A549 (cell line): Measurements from ENCODE around the gene NSMCE1. TPM values are rescaled to one million over a fixed set of nuclear protein-coding genes. Genes with fewer than 3 reads are reported as not detected.
"Not testable (repeated sequence)": the region's sequence is repeated elsewhere in the genome, so short reads cannot be mapped to it uniquely, and the experiment has no call there.

ENCODE experiments used
- ATAC-seq, 2 experiments: fragments of 200-7000 bp in 1 of 2; fragments of >200 bp in 1 of 2; cut with Nextera tagmentation in 1 of 2; cut with Tn5 transposase in 1 of 2; 3 replicates each; pipeline versions ENCODE4 v1.8.0 to v1.9.1; 2018 to 2020; ENCODE audit warnings: mild to moderate bottlenecking in 1 of 2, moderate library complexity in 1 of 2
- CTCF ChIA-PET: fragments of 300-600 bp; sonication (Branson Sonifier 250); formaldehyde crosslinking; extraction: SDS; loops from one replicate; lab custom pipeline; 2021; ENCODE audit warnings: antibody characterized with exemption, inconsistent platforms; lab: Yijun Ruan, JAX
- POLR2A ChIA-PET: fragments of 350-600 bp; formaldehyde crosslinking; extraction: SDS; loops from one replicate; lab custom pipeline; 2021; ENCODE audit warnings: antibody characterized with exemption, inconsistent platforms; lab: Yijun Ruan, JAX
- DNase-seq, 2 experiments: peaks; one replicate each; pipeline versions ENCODE4 v3.0.0 to v3.0.0-alpha.2; 2011 to 2016; ENCODE audit warnings: low read depth in 1 of 2, low spot score in 1 of 2
- FAIRE-seq: peaks from 2 replicates; lab custom pipeline; 2011; peaks lifted over from hg19 to GRCh38; lab: Jason Lieb, UNC
- H3K27ac ChIP-seq, 2 experiments: fragments of >200 bp; sonication (Bioruptor Twin); formaldehyde crosslinking; 3 replicates each; pipeline ENCODE4 v1.5.1; 2016 to 2017
- H3K4me1 ChIP-seq: fragments of >200 bp; sonication (Bioruptor Twin); formaldehyde crosslinking; 3 replicates; pipeline ENCODE4 v1.6.1; 2016
- H3K4me2 ChIP-seq: fragments of >200 bp; sonication (Bioruptor Twin); formaldehyde crosslinking; 3 replicates; pipeline ENCODE4 v1.6.1; 2016
- H3K4me3 ChIP-seq: fragments of >200 bp; sonication (Bioruptor Twin); formaldehyde crosslinking; 3 replicates; pipeline ENCODE4 v1.5.1; 2016
- H3K9me3 ChIP-seq: fragments of >200 bp; sonication (Bioruptor Twin); formaldehyde crosslinking; 3 replicates; pipeline ENCODE4 v1.6.1; 2016
- BHLHE40 ChIP-seq: IDR thresholded peaks from 2 replicates; pipeline ENCODE4 v1.6.1; 2012; ENCODE audit warnings: low read depth, low read length, inconsistent platforms
- E2F6 ChIP-seq: IDR thresholded peaks from 2 replicates; pipeline ENCODE4 v1.6.1; 2012; ENCODE audit warnings: low read depth, borderline replicate concordance
- EHF ChIP-seq: fragments of 250-450 bp; sonication (Bioruptor Pico); IDR thresholded peaks from 2 replicates; pipeline ENCODE4 v1.5.0; 2020; ENCODE audit warnings: mild to moderate bottlenecking
- EP300 ChIP-seq, 2 experiments: fragments of >200 bp; sonication (Bioruptor Twin); formaldehyde crosslinking; IDR thresholded peaks; 2 replicates in 1 of 2; 3 replicates in 1 of 2; pipeline ENCODE4 v1.6.1; 2016 to 2017
- FOSB ChIP-seq: fragments of 250-450 bp; sonication (Bioruptor Pico); IDR thresholded peaks from 2 replicates; pipeline ENCODE4 v1.5.0; 2020; ENCODE audit warnings: mild to moderate bottlenecking, moderate library complexity
- HES2 ChIP-seq: fragments of >200 bp; sonication (Bioruptor Twin); formaldehyde crosslinking; IDR thresholded peaks from 2 replicates; pipeline ENCODE4 v1.6.1; 2016
- HOXA7 ChIP-seq: fragments of 250-450 bp; sonication (Bioruptor Pico); IDR thresholded peaks from 2 replicates; pipeline ENCODE4 v1.5.0; 2020; ENCODE audit warnings: mild to moderate bottlenecking, moderate library complexity
- HOXB13 ChIP-seq: fragments of 250-450 bp; sonication (Bioruptor Pico); IDR thresholded peaks from 2 replicates; pipeline ENCODE4 v1.5.0; 2020; ENCODE audit warnings: low read depth, mild to moderate bottlenecking, moderate library complexity
- HOXB5 ChIP-seq: fragments of 250-450 bp; sonication (Bioruptor Pico); IDR thresholded peaks from 2 replicates; pipeline ENCODE4 v1.5.0; 2020; ENCODE audit warnings: mild to moderate bottlenecking, moderate library complexity
- JUN ChIP-seq, 2 experiments: fragments of >200 bp; sonication (Bioruptor Twin); formaldehyde crosslinking; IDR thresholded peaks; 2 replicates in 1 of 2; 3 replicates in 1 of 2; pipeline ENCODE4 v1.6.1; 2016 to 2017
- MAFK ChIP-seq: fragments of 450-650 bp; IDR thresholded peaks from 2 replicates; pipeline ENCODE4 v1.6.1; 2014; ENCODE audit not compliant: partially characterized antibody
- NPAS2 ChIP-seq: fragments of 250-450 bp; sonication (Bioruptor Pico); IDR thresholded peaks from 2 replicates; pipeline ENCODE4 v1.8.0; 2022; ENCODE audit warnings: mild to moderate bottlenecking, moderate library complexity, borderline replicate concordance
- NR3C1 ChIP-seq: fragments of >200 bp; sonication (Bioruptor Twin); formaldehyde crosslinking; IDR thresholded peaks from 3 replicates; pipeline ENCODE4 v1.6.1; 2017
- RCOR1 ChIP-seq: fragments of 150-350 bp; IDR thresholded peaks from 2 replicates; pipeline ENCODE4 v1.6.1; 2014; ENCODE audit warnings: antibody characterized with exemption, low read length, low read depth
- RFX5 ChIP-seq: fragments of 450-650 bp; IDR thresholded peaks from 2 replicates; pipeline ENCODE4 v1.7.1; 2014; ENCODE audit warnings: antibody characterized with exemption, mild to moderate bottlenecking, moderate library complexity
- SMC3 ChIP-seq: fragments of >200 bp; sonication (Bioruptor Twin); formaldehyde crosslinking; IDR thresholded peaks from 3 replicates; pipeline ENCODE4 v1.6.1; 2018; ENCODE audit warnings: inconsistent platforms
- SREBF2 ChIP-seq: fragments of 450-650 bp; IDR thresholded peaks from 2 replicates; pipeline ENCODE4 v1.6.1; 2014; ENCODE audit warnings: mild to moderate bottlenecking, moderate library complexity
- TP53 ChIP-seq: fragments of 250-450 bp; sonication (Bioruptor Pico); IDR thresholded peaks from 2 replicates; pipeline ENCODE4 v1.5.0; 2021; ENCODE audit warnings: mild to moderate bottlenecking, moderate library complexity
- USF2 ChIP-seq: fragments of 450-650 bp; IDR thresholded peaks from 2 replicates; pipeline ENCODE4 v1.6.1; 2014; ENCODE audit warnings: antibody characterized with exemption
- ZC3H11A ChIP-seq: fragments of 450-650 bp; IDR thresholded peaks from 2 replicates; pipeline ENCODE4 v1.6.1; 2014; ENCODE audit warnings: antibody characterized with exemption, mild to moderate bottlenecking
- ZFP36 ChIP-seq: fragments of 450-650 bp; IDR thresholded peaks from 2 replicates; pipeline ENCODE4 v1.6.1; 2014; ENCODE audit warnings: borderline replicate concordance; ENCODE audit not compliant: partially characterized antibody
- ZNF302 ChIP-seq: fragments of 250-450 bp; sonication (Bioruptor Pico); IDR thresholded peaks from 2 replicates; pipeline ENCODE4 v1.9.0; 2021; ENCODE audit warnings: inconsistent platforms, mild to moderate bottlenecking, moderate library complexity
- WGBS: methylation state at CpG from one replicate; pipeline ENCODE4 v1.1.6; 2017; ENCODE audit errors: missing lambda C conversion rate; 5-methylcytosine and 5-hydroxymethylcytosine counted together
- polyA plus RNA-seq, 4 experiments: library from polyadenylated mRNA; depleted of rRNA in 3 of 4; stranded (reverse); fragments of >200 nt; fragmentation: RNase III in 1 of 4; extraction: RNeasy Plus Mini Kit Qiagen cat#74134 plus additional on column Dnase treatment in 1 of 4; gene quantifications; 2 replicates in 3 of 4; 3 replicates in 1 of 4; pipeline ENCODE4 v1.2.3, GENCODE V29; 2011 to 2017
- TF ChIP-seq, protein P1 (sequence below): fragments of 200-600 bp; sonication (generic); IDR thresholded peaks from 2 replicates; pipeline ENCODE4 v1.6.1; 2016; ENCODE audit warnings: antibody characterized with exemption, mild to moderate bottlenecking, moderate library complexity
- TF ChIP-seq, protein P2 (sequence below): IDR thresholded peaks from 2 replicates; pipeline ENCODE4 v1.6.1; 2012
- TF ChIP-seq, protein P3 (sequence below): fragments of >200 bp; sonication (Bioruptor Twin); formaldehyde crosslinking; IDR thresholded peaks from 3 replicates; pipeline ENCODE4 v1.5.1; 2016

NSMCE1 gene
- polyA plus RNA-seq, 2 of the 4 experiments (the other 2 are of a cell fraction) = 32.0 to 59.9 TPM

GRCh38 chr16:27273330-27273669 is 4.7 kb upstream of the NSMCE1 start:
- H3K27ac ChIP-seq = peak overlapping the region; percentile 79 to 80
- WGBS = 92% methylated on average over 4 of the region's 4 CpGs
- H3K9me3 ChIP-seq = no peaks in the 10 kb centered on the region
- H3K4me1 ChIP-seq = peaks cover 31% of the 10 kb centered on the region
- CTCF ChIA-PET = interaction anchor here (0.9 to 2.6 kb wide), 5 partner anchors 14 to 102 kb away, joined by 3 to 11 read pairs (median 6); no protein-coding TSS in a partner anchor
- peak overlapping the region; percentile 71 for H3K4me2 ChIP-seq
- no peak overlapping the region for H3K4me3 ChIP-seq
- DNase-seq = no peak
- no peak for TF ChIP-seq ZFP36
- TF ChIP-seq EP300 (IDR thresholded peaks at IDR 0.05) = no peak
- no peak for TF ChIP-seq SMC3
- TF ChIP-seq HOXB5 = no peak
- no peak for TF ChIP-seq JUN (IDR thresholded peaks at IDR 0.05)
- TF ChIP-seq FOSB (CRISPR knock-in tag) = no peak
- no peak for TF ChIP-seq USF2
- no peak for TF ChIP-seq HES2
- no peak for TF ChIP-seq SREBF2
- no peak for TF ChIP-seq BHLHE40
- TF ChIP-seq, protein P1, sequence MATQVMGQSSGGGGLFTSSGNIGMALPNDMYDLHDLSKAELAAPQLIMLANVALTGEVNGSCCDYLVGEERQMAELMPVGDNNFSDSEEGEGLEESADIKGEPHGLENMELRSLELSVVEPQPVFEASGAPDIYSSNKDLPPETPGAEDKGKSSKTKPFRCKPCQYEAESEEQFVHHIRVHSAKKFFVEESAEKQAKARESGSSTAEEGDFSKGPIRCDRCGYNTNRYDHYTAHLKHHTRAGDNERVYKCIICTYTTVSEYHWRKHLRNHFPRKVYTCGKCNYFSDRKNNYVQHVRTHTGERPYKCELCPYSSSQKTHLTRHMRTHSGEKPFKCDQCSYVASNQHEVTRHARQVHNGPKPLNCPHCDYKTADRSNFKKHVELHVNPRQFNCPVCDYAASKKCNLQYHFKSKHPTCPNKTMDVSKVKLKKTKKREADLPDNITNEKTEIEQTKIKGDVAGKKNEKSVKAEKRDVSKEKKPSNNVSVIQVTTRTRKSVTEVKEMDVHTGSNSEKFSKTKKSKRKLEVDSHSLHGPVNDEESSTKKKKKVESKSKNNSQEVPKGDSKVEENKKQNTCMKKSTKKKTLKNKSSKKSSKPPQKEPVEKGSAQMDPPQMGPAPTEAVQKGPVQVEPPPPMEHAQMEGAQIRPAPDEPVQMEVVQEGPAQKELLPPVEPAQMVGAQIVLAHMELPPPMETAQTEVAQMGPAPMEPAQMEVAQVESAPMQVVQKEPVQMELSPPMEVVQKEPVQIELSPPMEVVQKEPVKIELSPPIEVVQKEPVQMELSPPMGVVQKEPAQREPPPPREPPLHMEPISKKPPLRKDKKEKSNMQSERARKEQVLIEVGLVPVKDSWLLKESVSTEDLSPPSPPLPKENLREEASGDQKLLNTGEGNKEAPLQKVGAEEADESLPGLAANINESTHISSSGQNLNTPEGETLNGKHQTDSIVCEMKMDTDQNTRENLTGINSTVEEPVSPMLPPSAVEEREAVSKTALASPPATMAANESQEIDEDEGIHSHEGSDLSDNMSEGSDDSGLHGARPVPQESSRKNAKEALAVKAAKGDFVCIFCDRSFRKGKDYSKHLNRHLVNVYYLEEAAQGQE = no peak
- no peak for TF ChIP-seq HOXA7 (CRISPR knock-in tag)
- no peak for TF ChIP-seq TP53 (CRISPR knock-in tag)
- TF ChIP-seq, all 56 proteins: peak for 0
- no peak for FAIRE-seq
- ATAC-seq = no peak
- POLR2A ChIA-PET = interaction anchor here (1.0 kb wide), 1 partner anchor 54 kb away, joined by 3 read pairs; no protein-coding TSS in a partner anchor

DNA sequence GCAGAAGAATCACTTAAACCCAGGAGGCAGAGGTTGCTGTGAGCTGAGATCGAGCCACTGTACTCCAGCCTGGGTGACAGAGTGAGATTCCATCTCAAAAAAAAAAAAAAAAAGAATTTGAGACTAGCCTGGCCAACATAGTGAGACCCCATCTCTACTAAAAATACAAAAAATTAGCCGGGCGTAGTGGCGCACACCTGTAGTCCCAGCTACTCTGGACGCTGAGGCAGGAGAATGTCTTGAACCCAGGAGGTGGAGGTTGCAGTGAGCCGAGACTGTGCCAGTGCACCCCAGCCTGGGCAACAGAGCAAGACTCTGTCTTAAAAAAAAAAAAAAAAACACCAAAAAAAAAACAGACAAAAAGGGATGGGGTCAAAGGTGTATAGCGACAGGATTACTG is 4.1 kb upstream of the NSMCE1 start:
- POLR2A ChIA-PET, H3K4me3 ChIP-seq, DNase-seq, ATAC-seq, H3K9me3 ChIP-seq, H3K4me2 ChIP-seq, FAIRE-seq: not testable (repeated sequence)
- Histone ChIP-seq H3K4me1 (peaks cover 31% of the 10 kb centered on the region), H3K27ac (peak overlapping the region in 1 of 2 experiments; percentile 80; a peak in 3 of 6 replicates)
- 92% methylated on average over 7 of the region's 7 CpGs for WGBS
- CTCF ChIA-PET = interaction anchor here (0.9 to 2.6 kb wide), 3 partner anchors 15 to 57 kb away, joined by 3 to 11 read pairs (median 7); no protein-coding TSS in a partner anchor

DNA sequence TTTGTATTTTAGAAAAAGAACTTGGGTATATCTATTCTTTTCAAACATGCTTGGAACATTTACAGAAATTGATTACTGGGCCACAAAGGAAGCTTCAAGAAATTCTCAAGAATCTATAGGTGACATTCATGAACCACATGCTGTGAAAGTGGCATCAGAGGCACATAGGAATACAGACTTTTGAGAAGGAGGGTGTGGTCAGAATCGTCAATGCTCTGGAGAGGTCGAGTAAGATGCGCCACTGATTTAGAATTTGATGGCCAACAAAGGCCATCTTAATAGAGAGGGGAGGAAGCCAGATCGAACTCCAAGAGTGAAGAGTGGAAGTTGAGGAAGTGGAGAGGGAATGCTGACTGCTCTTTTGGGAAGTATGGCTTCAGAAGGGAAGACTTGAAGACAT is 3.5 kb upstream of the NSMCE1 start:
- CTCF ChIA-PET = interaction anchor here (3.2 to 3.4 kb wide), 2 partner anchors 37 to 95 kb away, joined by 10 to 24 read pairs; no protein-coding TSS in a partner anchor
- peaks cover 31% of the 10 kb centered on the region for H3K4me1 ChIP-seq
- TF ChIP-seq NR3C1 = no peak
- TF ChIP-seq, all 56 proteins: peak for 0

GRCh38 chr16:27270349-27270748 is 1.8 kb upstream of the NSMCE1 start:
- FAIRE-seq (no peak), DNase-seq (no peak), ATAC-seq (no peak)
- ChIA-PET CTCF (interaction anchor here (0.8 to 3.4 kb wide), 4 partner anchors 11 to 588 kb away, joined by 3 to 24 read pairs (median 6); no protein-coding TSS in a partner anchor), POLR2A (no interaction called here)
- Histone ChIP-seq H3K4me2 (no peak overlapping the region), H3K4me3 (no peak overlapping the region), H3K9me3 (no peaks in the 10 kb centered on the region), H3K27ac (no peak overlapping the region), H3K4me1 (peaks cover 31% of the 10 kb centered on the region)
- WGBS = 91% methylated on average over 4 of the region's 4 CpGs
- TF ChIP-seq, protein P2, sequence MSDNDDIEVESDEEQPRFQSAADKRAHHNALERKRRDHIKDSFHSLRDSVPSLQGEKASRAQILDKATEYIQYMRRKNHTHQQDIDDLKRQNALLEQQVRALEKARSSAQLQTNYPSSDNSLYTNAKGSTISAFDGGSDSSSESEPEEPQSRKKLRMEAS = no peak
- no peak for TF ChIP-seq MAFK
- no peak for TF ChIP-seq EHF
- no peak for TF ChIP-seq ZNF302 (CRISPR knock-in tag)
- no peak for TF ChIP-seq ZC3H11A
- TF ChIP-seq E2F6 = no peak
- TF ChIP-seq, protein P3, sequence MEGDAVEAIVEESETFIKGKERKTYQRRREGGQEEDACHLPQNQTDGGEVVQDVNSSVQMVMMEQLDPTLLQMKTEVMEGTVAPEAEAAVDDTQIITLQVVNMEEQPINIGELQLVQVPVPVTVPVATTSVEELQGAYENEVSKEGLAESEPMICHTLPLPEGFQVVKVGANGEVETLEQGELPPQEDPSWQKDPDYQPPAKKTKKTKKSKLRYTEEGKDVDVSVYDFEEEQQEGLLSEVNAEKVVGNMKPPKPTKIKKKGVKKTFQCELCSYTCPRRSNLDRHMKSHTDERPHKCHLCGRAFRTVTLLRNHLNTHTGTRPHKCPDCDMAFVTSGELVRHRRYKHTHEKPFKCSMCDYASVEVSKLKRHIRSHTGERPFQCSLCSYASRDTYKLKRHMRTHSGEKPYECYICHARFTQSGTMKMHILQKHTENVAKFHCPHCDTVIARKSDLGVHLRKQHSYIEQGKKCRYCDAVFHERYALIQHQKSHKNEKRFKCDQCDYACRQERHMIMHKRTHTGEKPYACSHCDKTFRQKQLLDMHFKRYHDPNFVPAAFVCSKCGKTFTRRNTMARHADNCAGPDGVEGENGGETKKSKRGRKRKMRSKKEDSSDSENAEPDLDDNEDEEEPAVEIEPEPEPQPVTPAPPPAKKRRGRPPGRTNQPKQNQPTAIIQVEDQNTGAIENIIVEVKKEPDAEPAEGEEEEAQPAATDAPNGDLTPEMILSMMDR = no peak
- no peak for TF ChIP-seq RFX5
- TF ChIP-seq NPAS2 (CRISPR knock-in tag) = no peak
- no peak for TF ChIP-seq HOXB13 (CRISPR knock-in tag)
- no peak for TF ChIP-seq RCOR1

More for the DNA sequence above, 3.5 kb upstream of the NSMCE1 start:
- Histone ChIP-seq H3K4me3 (no peak overlapping the region), H3K4me2 (no peak overlapping the region), H3K9me3 (no peaks in the 10 kb centered on the region), H3K27ac (peak overlapping the region; percentile 8 to 40; a peak in 2 of 6 replicates)
- ATAC-seq = no peak
- 95% methylated on average over 4 of the region's 4 CpGs for WGBS
- no peak for DNase-seq
- POLR2A ChIA-PET = no interaction called here
- FAIRE-seq = no peak
